SK-MEL-5 (cell line): ENCODE results near the gene LUC7L. TPM values are rescaled to one million over a fixed set of nuclear protein-coding genes. Genes with fewer than 3 reads are reported as not detected.
"Not testable (repeated sequence)": the region's sequence is repeated elsewhere in the genome, so short reads cannot be mapped to it uniquely, and the experiment has no call there.

Source experiments
- DNase-seq: peaks from one replicate; pipeline ENCODE4 v3.0.0-alpha.2; 2016; ENCODE audit warnings: low read depth, low spot score
- in situ Hi-C: cut with HindIII; loops from 2 replicates; pipeline ENCODE4 v1.10.0; 2016; ENCODE audit warnings: low sequenced_read_pairs, high pct_unique_total_duplicates, low pct_unique_long_range_greater_than_20kb
- total RNA-seq: library from RNA; depleted of rRNA; stranded (reverse); fragments of >200 nt; shearing (Covaris generic); gene quantifications from 2 replicates; pipeline ENCODE4 v1.2.3, GENCODE V29; 2014

Gene LUC7L
- total RNA-seq, 1 experiment from 2014 or later: 28.2 TPM

GRCh38 chr16:175011-175949, 54.0 kb downstream of the LUC7L start:
- in situ Hi-C loops: no loop called here

GRCh38 chr16:173928-174769, 55.1 kb downstream of the LUC7L start:
- in situ Hi-C loops, DNase-seq: not testable (repeated sequence)

More at GRCh38 chr16:175011-175949, 54.0 kb downstream of the LUC7L start:
- DNase-seq: no peak

- in situ Hi-C loops, DNase-seq: not testable (repeated sequence)
Observed at GRCh38 chr16:173211-173854, 55.9 kb downstream of the LUC7L start.

GRCh38 chr16:172374-172941, 56.8 kb downstream of the LUC7L start, which contains the start of gene HBA2:
Gene HBA2, plus strand, starts transcription at chr16:172876. Its CDS starts 37 bp downstream, at chr16:172913.
- in situ Hi-C loops, DNase-seq: not testable (repeated sequence)

GRCh38 chr16:170788-171187, 58.5 kb downstream of the LUC7L start:
- DNase-seq: no peak
- in situ Hi-C loops: no loop called here

- DNase-seq, in situ Hi-C loops: not testable (repeated sequence)
Observed at GRCh38 chr16:170088-170507, 59.2 kb downstream of the LUC7L start.

- in situ Hi-C loops: no loop called here
- no peak for DNase-seq
Observed at GRCh38 chr16:169014-169413, 60.2 kb downstream of the LUC7L start.

- in situ Hi-C loops: no loop called here
- no peak for DNase-seq
Observed at GRCh38 chr16:168424-168823, 60.8 kb downstream of the LUC7L start.

- in situ Hi-C loops: no loop called here
- no peak for DNase-seq
Observed at GRCh38 chr16:167122-167690, 62.0 kb downstream of the LUC7L start.

- no peak for DNase-seq
- in situ Hi-C loops: no loop called here
Observed at GRCh38 chr16:166375-167121, 62.7 kb downstream of the LUC7L start.

- no peak for DNase-seq
- in situ Hi-C loops: no loop called here
Observed at GRCh38 chr16:165539-166374, 63.5 kb downstream of the LUC7L start, which contains the start of gene HBM. Gene HBM, plus strand, starts transcription at chr16:165978. Its CDS starts 20 bp downstream, at chr16:165998.

- in situ Hi-C loops: no loop called here
- DNase-seq: no peak
Observed at GRCh38 chr16:164827-165538, 64.3 kb downstream of the LUC7L start.

- in situ Hi-C loops, DNase-seq: not testable (repeated sequence)
Observed at GRCh38 chr16:164134-164823, 65.0 kb downstream of the LUC7L start.

GRCh38 chr16:163696-164095, 65.6 kb downstream of the LUC7L start:
- in situ Hi-C loops, DNase-seq: not testable (repeated sequence)
